Inflammatory macrophage treated with lipopolysaccharide for 1 hour (primary cell): ENCODE results near the gene NME9.

Source experiments
- DNase-seq, 2 donors: peaks; one replicate each; pipeline ENCODE4 v3.0.0-alpha.2; 2020 to 2022

The NME9 gene

GRCh38 chr3:138331143-138331894 is 1.7 kb upstream of the NME9 start:
- peak in 1 of 2 donors; percentile 25 for DNase-seq

- DNase-seq, result no peak
Observed at GRCh38 chr3:138329984-138330293, 288 bp upstream of the NME9 start.

GRCh38 chr3:138328341-138328740 is 1.3 kb downstream of the NME9 start:
- peak; percentile 29 to 35 for DNase-seq

GRCh38 chr3:138327831-138328230 is 1.8 kb downstream of the NME9 start:
- no peak for DNase-seq

- DNase-seq, result no peak
Observed at GRCh38 chr3:138326866-138327595, 2.6 kb downstream of the NME9 start.

- no peak for DNase-seq
Observed at GRCh38 chr3:138325990-138326389, 3.7 kb downstream of the NME9 start.

GRCh38 chr3:138323971-138324370 is 5.7 kb downstream of the NME9 start:
- DNase-seq, result no peak

GRCh38 chr3:138317687-138318086 is 12.0 kb downstream of the NME9 start:
- no peak for DNase-seq

- no peak for DNase-seq
Observed at GRCh38 chr3:138314751-138315150, 14.9 kb downstream of the NME9 start.

- no peak for DNase-seq
Observed at GRCh38 chr3:138310494-138310893, 19.2 kb downstream of the NME9 start.

- DNase-seq, result no peak
Observed at GRCh38 chr3:138308783-138309182, 20.9 kb downstream of the NME9 start.

- no peak for DNase-seq
Observed at GRCh38 chr3:138307899-138308298, 21.8 kb downstream of the NME9 start.

- no peak for DNase-seq
Observed at GRCh38 chr3:138303474-138303873, 26.2 kb downstream of the NME9 start.

GRCh38 chr3:138300647-138301046 is 29.0 kb downstream of the NME9 start:
- no peak for DNase-seq

- no peak for DNase-seq
Observed at GRCh38 chr3:138297876-138298275, 31.8 kb downstream of the NME9 start.

GRCh38 chr3:138297059-138297607 is 32.5 kb downstream of the NME9 start:
- no peak for DNase-seq

GRCh38 chr3:138296639-138297038 is 33.0 kb downstream of the NME9 start:
- no peak for DNase-seq

- DNase-seq, result no peak
Observed at GRCh38 chr3:138289701-138290100, 40.0 kb downstream of the NME9 start.

- no peak for DNase-seq
Observed at GRCh38 chr3:138289260-138289659, 40.4 kb downstream of the NME9 start.

- DNase-seq, result no peak
Observed at GRCh38 chr3:138284957-138285477, 44.6 kb downstream of the NME9 start.

GRCh38 chr3:138284079-138284478 is 45.6 kb downstream of the NME9 start:
- DNase-seq, result no peak

GRCh38 chr3:138282836-138283235 is 46.8 kb downstream of the NME9 start:
- DNase-seq, result no peak

GRCh38 chr3:138281561-138281960 is 48.1 kb downstream of the NME9 start:
- no peak for DNase-seq

GRCh38 chr3:138271189-138271794 is 58.4 kb downstream of the NME9 start:
- DNase-seq, result no peak
